ENCODE measurements around the gene KRT37. TPM values are rescaled to one million over a fixed set of nuclear protein-coding genes. Genes with fewer than 3 reads are reported as not detected.
"Not testable (repeated sequence)": the region's sequence is repeated elsewhere in the genome, so short reads cannot be mapped to it uniquely, and the experiment has no call there.

The KRT37 gene
- total RNA-seq, 1 donor from 2014 or later: not detected

- intact Hi-C loops (cut with micrococcal nuclease); H3K9me3 Mint-ChIP-seq; H3K27ac Mint-ChIP-seq; H3K36me3 Mint-ChIP-seq (ENCODE audit: low read depth); H3K4me3 Mint-ChIP-seq; H3K4me1 Mint-ChIP-seq; H3K27me3 Mint-ChIP-seq; DNase-seq: not testable (repeated sequence)
Observed at GRCh38 chr17:41422586-41422985, 1.8 kb downstream of the KRT37 start.

- intact Hi-C loops (cut with micrococcal nuclease): no loop called here
- Mint-ChIP-seq H3K4me3 (no peak overlapping the region), H3K27me3 (no peaks in the 10 kb centered on the region), H3K27ac (no peak overlapping the region), H3K4me1 (no peaks in the 10 kb centered on the region), H3K36me3 (ENCODE audit: low read depth) (no peaks in the 10 kb centered on the region), H3K9me3 (no peaks in the 10 kb centered on the region)
- no peak for DNase-seq
Observed at GRCh38 chr17:41421617-41422016, 2.8 kb downstream of the KRT37 start.

- H3K27me3 Mint-ChIP-seq: no peaks in the 10 kb centered on the region
- no peaks in the 10 kb centered on the region for H3K9me3 Mint-ChIP-seq
- no peak overlapping the region for H3K4me3 Mint-ChIP-seq
- intact Hi-C loops (cut with micrococcal nuclease): no loop called here
- no peaks in the 10 kb centered on the region for H3K36me3 Mint-ChIP-seq (ENCODE audit: low read depth)
- no peaks in the 10 kb centered on the region for H3K4me1 Mint-ChIP-seq
- H3K27ac Mint-ChIP-seq: no peak overlapping the region
- no peak for DNase-seq
Observed at GRCh38 chr17:41421116-41421515, 3.3 kb downstream of the KRT37 start.

GRCh38 chr17:41420134-41420533 is 4.3 kb downstream of the KRT37 start:
- H3K9me3 Mint-ChIP-seq: no peaks in the 10 kb centered on the region
- DNase-seq: no peak
- no peak overlapping the region for H3K4me3 Mint-ChIP-seq
- H3K36me3 Mint-ChIP-seq (ENCODE audit: low read depth): no peaks in the 10 kb centered on the region
- H3K27ac Mint-ChIP-seq: no peak overlapping the region
- no peaks in the 10 kb centered on the region for H3K27me3 Mint-ChIP-seq
- intact Hi-C loops (cut with micrococcal nuclease): no loop called here
- H3K4me1 Mint-ChIP-seq: no peaks in the 10 kb centered on the region

- H3K27me3 Mint-ChIP-seq: no peaks in the 10 kb centered on the region
- H3K4me3 Mint-ChIP-seq: no peak overlapping the region
- intact Hi-C loops (cut with micrococcal nuclease): no loop called here
- H3K4me1 Mint-ChIP-seq: no peaks in the 10 kb centered on the region
- H3K27ac Mint-ChIP-seq: no peak overlapping the region
- no peaks in the 10 kb centered on the region for H3K9me3 Mint-ChIP-seq
- H3K36me3 Mint-ChIP-seq (ENCODE audit: low read depth): no peaks in the 10 kb centered on the region
- DNase-seq: no peak
Observed at GRCh38 chr17:41419716-41420115, 4.7 kb downstream of the KRT37 start.

GRCh38 chr17:41418116-41418860 is 6.1 kb downstream of the KRT37 start:
- intact Hi-C loops (cut with micrococcal nuclease): no loop called here
- no peaks in the 10 kb centered on the region for H3K4me1 Mint-ChIP-seq

GRCh38 chr17:41417576-41418015 is 6.8 kb downstream of the KRT37 start:
- Mint-ChIP-seq H3K4me1 (no peaks in the 10 kb centered on the region), H3K27me3 (peaks cover 3% of the 10 kb centered on the region), H3K4me3 (no peak overlapping the region), H3K9me3 (no peaks in the 10 kb centered on the region), H3K27ac (no peak overlapping the region), H3K36me3 (ENCODE audit: low read depth) (no peaks in the 10 kb centered on the region)
- no peak for DNase-seq
- intact Hi-C loops (cut with micrococcal nuclease): no loop called here

More at GRCh38 chr17:41418116-41418860, 6.1 kb downstream of the KRT37 start:
- Mint-ChIP-seq H3K36me3 (ENCODE audit: low read depth) (no peaks in the 10 kb centered on the region), H3K9me3 (no peaks in the 10 kb centered on the region), H3K4me3 (no peak overlapping the region), H3K27me3 (peaks cover 3% of the 10 kb centered on the region), H3K27ac (no peak overlapping the region)
- DNase-seq: no peak

GRCh38 chr17:41417127-41417526 is 7.3 kb downstream of the KRT37 start:
- no peak overlapping the region for H3K27ac Mint-ChIP-seq

GRCh38 chr17:41416479-41416878 is 7.9 kb downstream of the KRT37 start:
- intact Hi-C loops (cut with micrococcal nuclease): no loop called here
- Mint-ChIP-seq H3K4me1 (no peaks in the 10 kb centered on the region), H3K36me3 (ENCODE audit: low read depth) (no peaks in the 10 kb centered on the region), H3K9me3 (no peaks in the 10 kb centered on the region), H3K27ac (no peak overlapping the region), H3K4me3 (no peak overlapping the region), H3K27me3 (peaks cover 3% of the 10 kb centered on the region)
- DNase-seq: no peak

More at GRCh38 chr17:41417127-41417526, 7.3 kb downstream of the KRT37 start:
- no peaks in the 10 kb centered on the region for H3K4me1 Mint-ChIP-seq
- peaks cover 3% of the 10 kb centered on the region for H3K27me3 Mint-ChIP-seq
- no peaks in the 10 kb centered on the region for H3K36me3 Mint-ChIP-seq (ENCODE audit: low read depth)
- H3K9me3 Mint-ChIP-seq: no peaks in the 10 kb centered on the region
- intact Hi-C loops (cut with micrococcal nuclease): no loop called here
- DNase-seq: no peak
- no peak overlapping the region for H3K4me3 Mint-ChIP-seq

GRCh38 chr17:41415833-41416335 is 8.5 kb downstream of the KRT37 start:
- Mint-ChIP-seq H3K4me1 (no peaks in the 10 kb centered on the region), H3K27me3 (peaks cover 3% of the 10 kb centered on the region), H3K4me3 (no peak overlapping the region), H3K36me3 (ENCODE audit: low read depth) (no peaks in the 10 kb centered on the region), H3K27ac (no peak overlapping the region), H3K9me3 (no peaks in the 10 kb centered on the region)
- intact Hi-C loops (cut with micrococcal nuclease): no loop called here
- DNase-seq: no peak

GRCh38 chr17:41415411-41415810 is 9.0 kb downstream of the KRT37 start:
- Mint-ChIP-seq H3K27ac (no peak overlapping the region), H3K4me1 (no peaks in the 10 kb centered on the region), H3K4me3 (no peak overlapping the region), H3K36me3 (ENCODE audit: low read depth) (no peaks in the 10 kb centered on the region), H3K9me3 (no peaks in the 10 kb centered on the region), H3K27me3 (peaks cover 3% of the 10 kb centered on the region)
- intact Hi-C loops (cut with micrococcal nuclease): no loop called here
- no peak for DNase-seq

GRCh38 chr17:41413982-41414381 is 10.4 kb downstream of the KRT37 start:
- DNase-seq: no peak
- H3K27me3 Mint-ChIP-seq: peaks cover 3% of the 10 kb centered on the region
- intact Hi-C loops (cut with micrococcal nuclease): no loop called here
- peaks cover 5% of the 10 kb centered on the region for H3K4me1 Mint-ChIP-seq
- H3K4me3 Mint-ChIP-seq: no peak overlapping the region
- H3K36me3 Mint-ChIP-seq (ENCODE audit: low read depth): no peaks in the 10 kb centered on the region
- no peak overlapping the region for H3K27ac Mint-ChIP-seq
- H3K9me3 Mint-ChIP-seq: no peaks in the 10 kb centered on the region

GRCh38 chr17:41413353-41413957 is 10.9 kb downstream of the KRT37 start:
- intact Hi-C loops (cut with micrococcal nuclease): no loop called here
- H3K4me1 Mint-ChIP-seq: peaks cover 6% of the 10 kb centered on the region

GRCh38 chr17:41411072-41411840 is 13.1 kb downstream of the KRT37 start:
- Mint-ChIP-seq H3K27me3 (peaks cover 3% of the 10 kb centered on the region), H3K4me1 (peaks cover 6% of the 10 kb centered on the region), H3K4me3 (no peak overlapping the region), H3K27ac (no peak overlapping the region), H3K36me3 (ENCODE audit: low read depth) (no peaks in the 10 kb centered on the region), H3K9me3 (no peaks in the 10 kb centered on the region)
- no peak for DNase-seq
- intact Hi-C loops (cut with micrococcal nuclease): no loop called here

More at GRCh38 chr17:41413353-41413957, 10.9 kb downstream of the KRT37 start:
- H3K27me3 Mint-ChIP-seq: peaks cover 3% of the 10 kb centered on the region
- no peaks in the 10 kb centered on the region for H3K36me3 Mint-ChIP-seq (ENCODE audit: low read depth)
- H3K4me3 Mint-ChIP-seq: no peak overlapping the region
- no peaks in the 10 kb centered on the region for H3K9me3 Mint-ChIP-seq
- H3K27ac Mint-ChIP-seq: no peak overlapping the region
- DNase-seq: no peak
